ENCODE results near the gene ZNF534.
"Not testable (repeated sequence)": the region's sequence is repeated elsewhere in the genome, so short reads cannot be mapped to it uniquely, and the experiment has no call there.

ZNF534 gene

GRCh38 chr19:52500474-52500873, 71.5 kb downstream of the ZNF534 start:
- DNase-seq: not testable (repeated sequence)

GRCh38 chr19:52500991-52501390, 72.0 kb downstream of the ZNF534 start:
- not testable (repeated sequence) for DNase-seq

All from NCI-H1417 (cell line).